Measurements from ENCODE around the gene XPO5.

DNA sequence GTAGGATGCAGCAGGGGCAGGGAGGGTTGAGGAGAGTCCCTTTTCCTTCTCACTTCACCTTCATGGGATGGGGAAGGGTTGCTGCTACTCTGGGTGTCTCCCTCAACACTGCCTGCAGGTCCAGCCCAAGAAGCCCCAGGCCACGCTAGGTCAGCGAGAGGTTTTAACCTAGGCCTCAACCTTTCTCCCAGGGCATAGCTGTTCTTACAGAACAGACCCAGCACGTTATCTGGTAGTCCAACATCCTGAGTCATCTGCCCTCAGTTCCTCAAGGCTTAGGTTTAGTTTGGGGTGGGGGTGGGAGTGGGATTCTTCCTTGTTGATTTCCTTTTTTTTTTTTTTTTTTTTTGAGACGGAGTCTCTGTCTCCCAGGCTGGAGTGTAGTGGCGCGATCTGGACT lies 81.5 kb downstream of the XPO5 start:
- TF ChIP-seq, protein P1, sequence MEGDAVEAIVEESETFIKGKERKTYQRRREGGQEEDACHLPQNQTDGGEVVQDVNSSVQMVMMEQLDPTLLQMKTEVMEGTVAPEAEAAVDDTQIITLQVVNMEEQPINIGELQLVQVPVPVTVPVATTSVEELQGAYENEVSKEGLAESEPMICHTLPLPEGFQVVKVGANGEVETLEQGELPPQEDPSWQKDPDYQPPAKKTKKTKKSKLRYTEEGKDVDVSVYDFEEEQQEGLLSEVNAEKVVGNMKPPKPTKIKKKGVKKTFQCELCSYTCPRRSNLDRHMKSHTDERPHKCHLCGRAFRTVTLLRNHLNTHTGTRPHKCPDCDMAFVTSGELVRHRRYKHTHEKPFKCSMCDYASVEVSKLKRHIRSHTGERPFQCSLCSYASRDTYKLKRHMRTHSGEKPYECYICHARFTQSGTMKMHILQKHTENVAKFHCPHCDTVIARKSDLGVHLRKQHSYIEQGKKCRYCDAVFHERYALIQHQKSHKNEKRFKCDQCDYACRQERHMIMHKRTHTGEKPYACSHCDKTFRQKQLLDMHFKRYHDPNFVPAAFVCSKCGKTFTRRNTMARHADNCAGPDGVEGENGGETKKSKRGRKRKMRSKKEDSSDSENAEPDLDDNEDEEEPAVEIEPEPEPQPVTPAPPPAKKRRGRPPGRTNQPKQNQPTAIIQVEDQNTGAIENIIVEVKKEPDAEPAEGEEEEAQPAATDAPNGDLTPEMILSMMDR (IDR thresholded peaks at IDR 0.05), result no peak
- TF ChIP-seq POLR2A (IDR thresholded peaks at IDR 0.05), result no peak
